Activated CD4-positive, alpha-beta memory T cell treated with anti-CD3 and anti-CD28 coated beads, Interleukin-2, amount 10 ng/mL, durations not matched to agents 7 days and 5 days (primary cell): ENCODE measurements around the gene ZFP1. TPM values are rescaled to one million over a fixed set of nuclear protein-coding genes. Genes with fewer than 3 reads are reported as not detected.
A peak's percentile ranks its signal among the peaks of the same experiment; 100 is the strongest.

Source experiments
- CTCF ChIA-PET: fragments of 350-600 bp; sonication (Branson Sonifier 250); formaldehyde crosslinking; loops from one replicate; lab custom pipeline; 2021; ENCODE audit warnings: antibody characterized with exemption, inconsistent platforms; lab: Charles Lee
- POLR2A ChIA-PET: fragments of 350-600 bp; sonication (Branson Sonifier 250); formaldehyde crosslinking; loops from one replicate; lab custom pipeline; 2021; ENCODE audit warnings: antibody characterized with exemption; lab: Charles Lee
- DNase-seq: peaks from one replicate; pipeline ENCODE4 v3.0.0-alpha.2; 2020
- H3K27ac Mint-ChIP-seq: one replicate; pipeline ENCODE4 v1.8.0; 2021; ENCODE audit warnings: mild to moderate bottlenecking, mixed read lengths
- H3K27me3 Mint-ChIP-seq: one replicate; pipeline ENCODE4 v1.8.0; 2021; ENCODE audit warnings: mixed read lengths
- H3K36me3 Mint-ChIP-seq: one replicate; pipeline ENCODE4 v1.8.0; 2021; ENCODE audit warnings: low read depth, mixed read lengths
- H3K4me1 Mint-ChIP-seq: one replicate; pipeline ENCODE4 v1.8.0; 2021; ENCODE audit warnings: mixed read lengths
- H3K4me3 Mint-ChIP-seq: one replicate; pipeline ENCODE4 v1.8.0; 2021; ENCODE audit warnings: mild to moderate bottlenecking, mixed read lengths
- H3K9me3 Mint-ChIP-seq: one replicate; pipeline ENCODE4 v1.8.0; 2021; ENCODE audit warnings: mixed read lengths
- total RNA-seq, 2 experiments: library from RNA; stranded (reverse); gene quantifications; one replicate each; pipeline ENCODE4 v1.2.3, GENCODE V29; 2021

The ZFP1 gene
- total RNA-seq, 2 experiments from 2014 or later, result 10.8 to 13.3 TPM

DNA sequence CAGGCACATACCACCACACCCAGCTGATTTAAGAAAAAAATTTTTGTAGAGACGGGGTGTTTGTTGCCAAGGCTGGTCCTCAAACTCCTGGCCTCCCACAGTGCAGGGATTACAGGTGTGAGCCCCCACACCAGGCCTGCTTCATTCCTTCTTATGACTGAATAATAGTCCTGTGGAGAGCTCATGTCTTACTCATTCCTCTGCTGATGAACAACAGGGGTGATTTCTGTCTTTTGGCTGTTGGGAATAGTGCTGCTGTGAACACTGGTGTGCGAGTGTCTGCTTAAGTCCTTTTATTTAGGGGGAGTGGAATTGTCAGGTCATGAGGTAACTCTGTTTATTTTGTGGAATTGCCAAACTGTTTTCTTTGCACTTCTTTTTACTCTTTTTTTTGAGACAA is 67.8 kb downstream of the ZFP1 start:
- Mint-ChIP-seq H3K4me1 (peaks cover 12% of the 10 kb centered on the region), H3K9me3 (no peaks in the 10 kb centered on the region), H3K27ac (no peak overlapping the region), H3K27me3 (no peaks in the 10 kb centered on the region), H3K36me3 (no peaks in the 10 kb centered on the region), H3K4me3 (no peak overlapping the region)
- ChIA-PET CTCF (interaction anchor here (0.6 to 3.0 kb wide), 2 partner anchors 17 to 869 kb away, joined by 6 to 13 read pairs; no protein-coding TSS in a partner anchor), POLR2A (interaction anchor here (0.6 kb wide), 1 partner anchor 84 kb away, joined by 3 read pairs; no protein-coding TSS in a partner anchor)
- DNase-seq, result no peak

DNA sequence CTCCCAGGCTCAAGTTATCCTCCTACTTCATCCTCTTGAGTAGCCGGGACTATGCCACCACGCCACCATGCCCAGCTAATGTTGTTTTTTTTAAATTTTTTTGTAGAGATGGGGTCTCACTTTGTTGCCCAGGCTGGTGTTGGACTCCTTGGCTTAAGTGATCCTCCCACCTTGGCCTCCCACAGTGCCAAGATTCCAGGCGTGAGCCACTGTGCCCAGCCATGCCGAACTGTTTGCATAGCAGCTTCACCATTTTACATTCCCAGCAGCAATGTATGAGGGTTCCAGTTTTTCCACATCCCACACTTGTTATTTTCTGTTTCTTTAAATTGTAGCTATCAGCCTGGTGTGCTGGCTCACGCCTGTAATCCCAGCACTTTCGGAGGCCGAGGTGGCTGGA is 68.3 kb downstream of the ZFP1 start:
- no peaks in the 10 kb centered on the region for H3K36me3 Mint-ChIP-seq
- CTCF ChIA-PET, result interaction anchor here (0.6 to 3.0 kb wide), 2 partner anchors 17 to 869 kb away, joined by 6 to 13 read pairs; no protein-coding TSS in a partner anchor
- peaks cover 12% of the 10 kb centered on the region for H3K4me1 Mint-ChIP-seq
- no peaks in the 10 kb centered on the region for H3K9me3 Mint-ChIP-seq
- no peak overlapping the region for H3K4me3 Mint-ChIP-seq
- no peaks in the 10 kb centered on the region for H3K27me3 Mint-ChIP-seq
- DNase-seq, result no peak
- POLR2A ChIA-PET, result no interaction called here
- H3K27ac Mint-ChIP-seq, result no peak overlapping the region

DNA sequence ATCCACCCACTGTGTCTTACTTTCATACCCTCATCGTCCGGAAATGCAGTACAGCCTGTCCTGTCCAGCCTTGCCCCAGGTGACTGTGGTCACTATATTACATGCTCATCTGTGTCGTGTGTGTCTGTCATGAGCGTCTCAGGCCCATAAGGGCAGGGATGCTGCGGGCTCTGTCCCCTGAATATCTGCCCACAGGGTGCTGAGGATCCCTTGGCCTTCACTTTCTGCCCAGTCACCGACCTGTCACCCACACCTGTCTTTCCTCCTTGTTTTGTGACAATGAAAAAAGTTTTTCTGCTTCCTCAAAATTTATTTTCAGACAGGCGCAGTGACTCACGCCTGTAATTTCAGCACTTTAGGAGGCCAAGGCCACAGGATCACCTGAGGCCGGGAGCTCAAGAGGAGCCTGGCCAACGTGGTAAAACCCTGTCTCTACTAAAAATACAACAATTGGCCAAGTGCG is 69.1 kb downstream of the ZFP1 start:
- ChIA-PET POLR2A (no interaction called here), CTCF (interaction anchor here (3.0 kb wide), 1 partner anchor 18 kb away, joined by 13 read pairs; no protein-coding TSS in a partner anchor)
- H3K9me3 Mint-ChIP-seq, result no peaks in the 10 kb centered on the region
- no peak overlapping the region for H3K27ac Mint-ChIP-seq
- H3K4me1 Mint-ChIP-seq, result peaks cover 12% of the 10 kb centered on the region
- H3K36me3 Mint-ChIP-seq, result no peaks in the 10 kb centered on the region
- no peak overlapping the region for H3K4me3 Mint-ChIP-seq
- no peak for DNase-seq
- H3K27me3 Mint-ChIP-seq, result no peaks in the 10 kb centered on the region

DNA sequence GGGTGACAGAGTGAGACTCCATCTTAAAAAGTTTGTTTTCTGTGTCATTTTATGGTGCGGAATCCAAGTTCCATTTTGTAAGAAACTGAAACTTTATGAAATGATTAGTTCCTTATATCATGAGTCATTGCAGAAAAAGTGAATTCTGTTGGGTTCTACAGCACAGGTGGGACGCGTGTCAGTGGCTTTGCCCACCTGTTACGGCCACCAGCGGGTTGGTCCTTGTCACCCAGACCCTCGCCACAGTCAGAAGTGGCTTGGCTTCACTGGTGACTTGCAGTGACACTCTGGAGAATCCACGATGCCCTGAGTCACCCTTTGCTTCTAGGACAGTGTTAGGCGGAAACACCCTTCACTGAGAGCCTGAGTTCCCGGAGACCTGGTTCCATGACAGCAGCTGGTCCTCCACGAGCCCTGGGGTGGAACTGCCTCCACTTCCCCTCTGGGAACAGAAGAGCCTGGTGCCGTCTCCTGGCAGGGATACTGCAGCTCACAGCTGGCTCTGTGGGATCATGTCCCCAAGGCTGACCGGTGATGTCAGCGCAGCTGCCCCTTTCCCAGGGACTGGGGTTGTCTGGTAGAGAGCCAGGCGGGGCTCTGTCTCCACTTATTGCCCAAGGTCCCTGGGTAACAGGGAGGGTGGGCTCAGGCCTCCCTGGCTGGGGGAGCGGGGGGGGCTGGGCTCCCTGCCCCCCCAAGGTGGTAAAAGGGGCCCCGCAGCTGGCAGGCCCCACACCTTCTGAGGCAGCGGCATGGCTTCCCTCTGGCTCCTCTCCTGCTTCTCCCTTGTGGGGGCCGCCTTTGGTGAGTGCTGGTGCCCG is 70.1 kb downstream of the ZFP1 start, which contains the start of gene CTRB1:
CTRB1 (plus strand) TSS at position 733 of the 821 bp plus-strand sequence; CDS start at position 753, 20 bp downstream.
- ChIA-PET POLR2A (no interaction called here), CTCF (interaction anchor here (3.0 kb wide), 1 partner anchor 19 kb away, joined by 13 read pairs; no protein-coding TSS in a partner anchor)
- H3K4me3 Mint-ChIP-seq, result peak within 1 kb of the TSS; percentile 63

DNA sequence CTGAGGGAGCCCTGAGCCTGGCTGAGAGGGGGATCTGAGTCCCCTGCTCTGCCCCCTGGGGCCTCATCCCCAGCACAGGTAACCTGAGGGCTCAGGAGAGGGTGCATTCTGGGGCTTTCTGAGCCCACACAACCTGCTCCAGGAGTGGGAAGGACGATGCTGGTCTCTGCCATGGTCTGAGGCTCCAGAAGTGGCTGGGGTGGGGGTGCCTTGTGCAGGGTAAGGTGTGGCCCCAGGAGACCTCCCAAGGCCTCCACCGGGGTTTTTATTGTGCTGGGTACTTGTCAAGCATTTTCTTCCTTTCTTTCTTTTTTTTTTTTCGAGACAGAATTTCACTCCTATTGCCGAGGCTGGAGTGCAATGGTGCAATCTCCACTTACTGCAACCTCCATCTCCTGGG is 70.8 kb downstream of the ZFP1 start:
- ChIA-PET POLR2A (interaction anchor here (0.6 kb wide), 1 partner anchor 244 kb away, joined by 3 read pairs; no protein-coding TSS in a partner anchor), CTCF (interaction anchor here (2.2 kb wide), 1 partner anchor 20 kb away, joined by 12 read pairs; no protein-coding TSS in a partner anchor)
- no peaks in the 10 kb centered on the region for H3K27me3 Mint-ChIP-seq

More for the DNA sequence above, 70.1 kb downstream of the ZFP1 start, which contains the start of gene CTRB1:
- Mint-ChIP-seq H3K4me1 (peaks cover 12% of the 10 kb centered on the region), H3K9me3 (no peaks in the 10 kb centered on the region), H3K27me3 (no peaks in the 10 kb centered on the region), H3K36me3 (no peaks in the 10 kb centered on the region), H3K27ac (peak within 1 kb of the TSS; percentile 44)
- DNase-seq, result no peak

DNA sequence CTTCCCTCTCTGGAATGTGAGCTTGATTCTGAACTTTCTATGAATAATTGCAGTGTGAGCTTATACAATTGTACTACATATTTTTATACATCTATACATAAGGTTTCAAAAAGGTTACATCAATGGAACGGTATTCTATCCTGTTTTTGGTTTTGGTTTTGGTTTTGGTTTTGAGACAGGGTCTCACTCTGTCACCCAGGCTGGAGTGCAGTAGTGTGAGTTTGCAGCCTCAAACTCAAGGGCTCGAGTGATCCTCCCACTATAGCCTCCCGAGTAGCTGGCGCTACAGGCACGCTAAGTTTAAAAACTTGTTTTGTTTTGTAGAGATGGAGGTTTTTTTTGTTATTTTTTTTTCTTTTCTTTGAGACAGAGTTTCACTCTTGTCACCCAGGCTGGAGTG is 71.5 kb downstream of the ZFP1 start:
- CTCF ChIA-PET, result interaction anchor here (1.2 to 2.2 kb wide), 2 partner anchors 14 to 20 kb away, joined by 6 to 12 read pairs; no protein-coding TSS in a partner anchor
- peaks cover 12% of the 10 kb centered on the region for H3K4me1 Mint-ChIP-seq
- DNase-seq, result peak; percentile 30
- H3K27me3 Mint-ChIP-seq, result no peaks in the 10 kb centered on the region
- POLR2A ChIA-PET, result interaction anchor here (0.6 to 1.2 kb wide), 2 partner anchors 154 to 244 kb away, joined by 3 read pairs; no protein-coding TSS in a partner anchor
- no peaks in the 10 kb centered on the region for H3K36me3 Mint-ChIP-seq
- H3K27ac Mint-ChIP-seq, result peak overlapping the region; percentile 44
- no peaks in the 10 kb centered on the region for H3K9me3 Mint-ChIP-seq
- H3K4me3 Mint-ChIP-seq, result peak overlapping the region; percentile 63

More for the DNA sequence above, 70.8 kb downstream of the ZFP1 start:
- Mint-ChIP-seq H3K4me3 (no peak overlapping the region), H3K27ac (no peak overlapping the region), H3K4me1 (peaks cover 12% of the 10 kb centered on the region), H3K9me3 (no peaks in the 10 kb centered on the region), H3K36me3 (no peaks in the 10 kb centered on the region)
- no peak for DNase-seq

Other genes starting within 250 kb of the ZFP1 start
- gene WDR59, start 163.4 kb upstream of the ZFP1 start, total RNA-seq, result 10 to 100 TPM; 67.1 to 72.3 TPM
- 10 to 100 TPM; 22.7 to 25.3 TPM for gene ZNRF1, start 149.5 kb upstream of the ZFP1 start, total RNA-seq
- gene LDHD, start 31.7 kb upstream of the ZFP1 start, total RNA-seq, result under 1 TPM; 0.18 to 0.28 TPM
- gene CTRB2, start 58.6 kb downstream of the ZFP1 start, total RNA-seq, result not detected
- gene CTRB1, start 70.5 kb downstream of the ZFP1 start, total RNA-seq, result not detected
- not detected for gene BCAR1, start 103.1 kb downstream of the ZFP1 start, total RNA-seq